Hypothalamus (tissue), 51 donors: Measurements from ENCODE around the gene PPRC1.
"Not testable (repeated sequence)": the region's sequence is repeated elsewhere in the genome, so short reads cannot be mapped to it uniquely, and the experiment has no call there.

Experiments used
- DNase-seq, 51 donors: peaks; one replicate each; lab custom pipeline; 2025; lab: John Stamatoyannopoulos, UW

Gene PPRC1

GRCh38 chr10:102185272-102185671 lies 52.4 kb downstream of the PPRC1 start:
- DNase-seq = no peak

- no peak for DNase-seq
These were observed 53.1 kb downstream of the PPRC1 start for GRCh38 chr10:102185811-102186527.

- DNase-seq = no peak
These were observed 55.6 kb downstream of the PPRC1 start for GRCh38 chr10:102188298-102188940.

- DNase-seq = not testable (repeated sequence)
These were observed 56.4 kb downstream of the PPRC1 start for GRCh38 chr10:102188941-102189898.

GRCh38 chr10:102191956-102192355 lies 59.1 kb downstream of the PPRC1 start:
- no peak for DNase-seq

- DNase-seq = no peak
These were observed 62.5 kb downstream of the PPRC1 start for GRCh38 chr10:102195296-102195870.

- no peak for DNase-seq
These were observed 64.1 kb downstream of the PPRC1 start for GRCh38 chr10:102196893-102197292.

GRCh38 chr10:102198027-102198426 lies 65.2 kb downstream of the PPRC1 start:
- DNase-seq = no peak
